KOPT-K1 (cell line): Measurements from ENCODE around the gene RAB11FIP4.

Experiments
- H3K27ac ChIP-seq: fragments of 200-600 bp; sonication (generic); 2 replicates; pipeline ENCODE4 v1.5.1; 2016; ENCODE audit warnings: antibody characterized with exemption, mild to moderate bottlenecking, low read depth, low read length; ENCODE audit not compliant: poor library complexity, severe bottlenecking
- H3K36me3 ChIP-seq: fragments of 200-600 bp; sonication (generic); 2 replicates; pipeline ENCODE4 v1.5.1; 2017; ENCODE audit warnings: antibody characterized with exemption, mild to moderate bottlenecking, low read length, moderate library complexity; ENCODE audit not compliant: insufficient read depth
- H3K9me3 ChIP-seq: fragments of 200-600 bp; sonication (generic); 2 replicates; pipeline ENCODE4 v1.5.1; 2017; ENCODE audit warnings: antibody characterized with exemption, low read length, mild to moderate bottlenecking; ENCODE audit not compliant: insufficient read depth, poor library complexity, severe bottlenecking

Gene RAB11FIP4

GRCh38 chr17:31413874-31414549, 22.5 kb downstream of the RAB11FIP4 start:
- Histone ChIP-seq H3K36me3 (no peaks in the 10 kb centered on the region), H3K27ac (no peak overlapping the region), H3K9me3 (no peaks in the 10 kb centered on the region)

GRCh38 chr17:31414550-31414918, 23.1 kb downstream of the RAB11FIP4 start:
- no peak overlapping the region for H3K27ac ChIP-seq
- no peaks in the 10 kb centered on the region for H3K9me3 ChIP-seq
- no peaks in the 10 kb centered on the region for H3K36me3 ChIP-seq

- Histone ChIP-seq H3K36me3 (no peaks in the 10 kb centered on the region), H3K27ac (no peak overlapping the region), H3K9me3 (no peaks in the 10 kb centered on the region)
Observed at GRCh38 chr17:31415004-31415454, 23.6 kb downstream of the RAB11FIP4 start.

GRCh38 chr17:31415640-31416502, 24.4 kb downstream of the RAB11FIP4 start:
- H3K36me3 ChIP-seq = no peaks in the 10 kb centered on the region
- H3K9me3 ChIP-seq = no peaks in the 10 kb centered on the region
- H3K27ac ChIP-seq = no peak overlapping the region

- no peaks in the 10 kb centered on the region for H3K36me3 ChIP-seq
- no peak overlapping the region for H3K27ac ChIP-seq
Observed at GRCh38 chr17:31416503-31416923, 25.0 kb downstream of the RAB11FIP4 start.

GRCh38 chr17:31417051-31417792, 25.7 kb downstream of the RAB11FIP4 start:
- peaks cover 2% of the 10 kb centered on the region for H3K9me3 ChIP-seq
- no peaks in the 10 kb centered on the region for H3K36me3 ChIP-seq
- H3K27ac ChIP-seq = no peak overlapping the region

More at GRCh38 chr17:31416503-31416923, 25.0 kb downstream of the RAB11FIP4 start:
- no peaks in the 10 kb centered on the region for H3K9me3 ChIP-seq

- peaks cover 17% of the 10 kb centered on the region for H3K9me3 ChIP-seq
- H3K27ac ChIP-seq = no peak overlapping the region
- H3K36me3 ChIP-seq = no peaks in the 10 kb centered on the region
Observed at GRCh38 chr17:31418773-31419350, 27.4 kb downstream of the RAB11FIP4 start.

GRCh38 chr17:31422443-31422842, 31.0 kb downstream of the RAB11FIP4 start:
- Histone ChIP-seq H3K36me3 (no peaks in the 10 kb centered on the region), H3K27ac (no peak overlapping the region), H3K9me3 (peaks cover 17% of the 10 kb centered on the region)

- peaks cover 17% of the 10 kb centered on the region for H3K9me3 ChIP-seq
- no peak overlapping the region for H3K27ac ChIP-seq
- H3K36me3 ChIP-seq = no peaks in the 10 kb centered on the region
Observed at GRCh38 chr17:31424944-31425281, 33.4 kb downstream of the RAB11FIP4 start.

GRCh38 chr17:31425282-31426040, 34.0 kb downstream of the RAB11FIP4 start:
- peaks cover 17% of the 10 kb centered on the region for H3K9me3 ChIP-seq
- no peak overlapping the region for H3K27ac ChIP-seq
- H3K36me3 ChIP-seq = no peaks in the 10 kb centered on the region

- Histone ChIP-seq H3K27ac (no peak overlapping the region), H3K9me3 (peaks cover 11% of the 10 kb centered on the region), H3K36me3 (no peaks in the 10 kb centered on the region)
Observed at GRCh38 chr17:31427684-31428083, 36.2 kb downstream of the RAB11FIP4 start.

GRCh38 chr17:31428111-31428510, 36.6 kb downstream of the RAB11FIP4 start:
- Histone ChIP-seq H3K36me3 (no peaks in the 10 kb centered on the region), H3K9me3 (peaks cover 7% of the 10 kb centered on the region), H3K27ac (no peak overlapping the region)

GRCh38 chr17:31428512-31428911, 37.0 kb downstream of the RAB11FIP4 start:
- no peak overlapping the region for H3K27ac ChIP-seq
- H3K36me3 ChIP-seq = no peaks in the 10 kb centered on the region
- H3K9me3 ChIP-seq = peaks cover 3% of the 10 kb centered on the region

- no peak overlapping the region for H3K27ac ChIP-seq
- H3K36me3 ChIP-seq = no peaks in the 10 kb centered on the region
- no peaks in the 10 kb centered on the region for H3K9me3 ChIP-seq
Observed at GRCh38 chr17:31431098-31431851, 39.8 kb downstream of the RAB11FIP4 start.
